ENCODE measurements around the gene CXXC1. TPM values are rescaled to one million over a fixed set of nuclear protein-coding genes. Genes with fewer than 3 reads are reported as not detected.
A peak's percentile ranks its signal among the peaks of the same experiment; 100 is the strongest.
"Not testable (repeated sequence)": the region's sequence is repeated elsewhere in the genome, so short reads cannot be mapped to it uniquely, and the experiment has no call there.

The CXXC1 gene
- total and polyA plus RNA-seq, 2 experiments from 2014 or later = 37.9 to 39.2 TPM

DNA sequence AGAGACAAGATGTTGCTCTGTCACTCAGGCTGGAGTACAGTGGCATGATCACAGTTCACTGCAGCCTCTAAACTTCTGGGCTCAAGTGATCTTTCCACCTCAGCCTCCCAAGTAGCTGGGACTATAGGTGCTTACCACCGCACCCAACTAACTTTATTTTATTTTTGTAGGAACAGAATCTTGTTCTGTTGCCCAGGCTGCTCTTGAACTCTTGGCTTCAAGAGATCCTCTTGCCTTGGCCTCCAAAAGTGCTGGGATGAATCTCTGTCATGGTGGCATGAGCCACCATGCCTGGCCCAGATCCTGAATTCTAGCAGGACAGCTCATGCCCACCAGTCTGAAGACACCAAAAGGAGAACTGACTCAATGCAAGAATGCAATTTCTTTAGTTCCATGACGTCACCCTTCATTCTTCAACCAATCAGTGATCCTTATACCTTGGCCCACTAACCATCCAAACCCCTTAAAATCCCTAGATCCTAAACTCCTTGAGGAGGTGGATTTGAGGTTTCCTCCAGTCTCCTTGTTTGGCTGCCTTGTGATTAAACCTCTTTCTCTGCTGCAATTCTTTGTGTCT is 25.6 kb upstream of the CXXC1 start:
- Histone ChIP-seq H3K36me3 (ENCODE audit: low read depth) (no peaks in the 10 kb centered on the region), H3K4me1 (ENCODE audit: insufficient read depth) (no peaks in the 10 kb centered on the region), H3K4me2 (ENCODE audit: unreplicated experiment) (no peak overlapping the region), H3K27ac (no peak overlapping the region), H4K20me1 (ENCODE audit: insufficient read depth) (no peaks in the 10 kb centered on the region), H3K9me3 (ENCODE audit: low read depth) (no peaks in the 10 kb centered on the region), H3K9ac (no peak overlapping the region), H3K9me2 (ENCODE audit: insufficient read depth) (no peaks in the 10 kb centered on the region), H3K79me2 (ENCODE audit: insufficient read depth) (no peaks in the 10 kb centered on the region), H3K4me3 (no peak overlapping the region), H2AFZ (no peak overlapping the region), H3K27me3 (replicated peaks; ENCODE audit: insufficient read depth) (no peaks in the 10 kb centered on the region), H3F3A (ENCODE audit: insufficient read depth) (peaks cover 6% of the 10 kb centered on the region; the same call in 1 of the 2 replicates)
- TF ChIP-seq EZH2 (IDR thresholded peaks at IDR 0.05; ENCODE audit: insufficient read depth, poor library complexity, severe bottlenecking) (no peak), EZH2phosphoT487 (IDR thresholded peaks at IDR 0.05; ENCODE audit: insufficient read depth, low read depth) (no peak)
- WGBS, 2 experiments (ENCODE audit: low coverage in 1 of 2, low lambda C conversion rate in 2 of 2, missing lambda C conversion rate in 2 of 2) = 36 to 44% methylated on average over 2 of the region's 2 CpGs
- in situ Hi-C loops (cut with MboI) = no loop called here
- DNase-seq = peak; percentile 18

DNA sequence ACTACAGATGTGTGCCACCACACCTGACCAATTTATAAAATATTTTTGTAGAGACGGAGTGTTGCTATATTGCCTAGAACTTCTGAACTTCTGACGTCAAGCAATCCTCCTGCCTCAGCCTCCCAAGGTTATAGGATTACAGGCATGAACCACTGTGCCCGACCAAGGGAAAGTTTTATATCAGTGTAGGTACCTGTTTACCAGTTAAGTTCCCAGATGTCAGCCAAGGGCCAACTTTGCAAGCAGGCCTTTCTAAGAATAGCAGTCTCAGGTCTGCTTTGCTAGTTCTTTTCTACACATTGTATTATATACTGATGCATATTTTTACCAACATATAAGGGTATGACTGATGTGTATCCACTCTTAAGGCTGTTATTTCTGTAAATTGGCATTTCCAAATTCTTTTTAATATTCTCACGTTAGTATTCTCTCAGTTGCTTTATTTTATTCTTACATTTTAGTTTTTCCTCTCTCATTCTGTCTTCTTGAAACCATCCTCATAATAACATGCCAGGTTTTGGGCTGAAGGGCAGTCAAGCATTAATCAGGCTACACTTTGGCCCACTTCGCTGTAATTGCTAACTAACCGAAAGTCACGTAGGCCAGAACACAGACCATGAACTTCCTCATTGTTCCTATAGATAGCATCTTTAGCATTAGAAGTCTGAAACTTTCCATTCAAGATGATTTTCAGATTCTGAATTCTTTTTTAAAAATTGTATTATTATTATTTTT is 25.0 kb upstream of the CXXC1 start:
- Histone ChIP-seq H3K9me2 (ENCODE audit: insufficient read depth) (no peaks in the 10 kb centered on the region), H3K36me3 (ENCODE audit: low read depth) (no peaks in the 10 kb centered on the region), H3K4me1 (ENCODE audit: insufficient read depth) (no peaks in the 10 kb centered on the region), H3K4me3 (no peak overlapping the region), H3K9me3 (ENCODE audit: low read depth) (no peaks in the 10 kb centered on the region), H3K4me2 (ENCODE audit: unreplicated experiment) (no peak overlapping the region), H3K79me2 (ENCODE audit: insufficient read depth) (no peaks in the 10 kb centered on the region), H3K9ac (no peak overlapping the region), H3K27me3 (replicated peaks; ENCODE audit: insufficient read depth) (no peaks in the 10 kb centered on the region), H4K20me1 (ENCODE audit: insufficient read depth) (no peaks in the 10 kb centered on the region), H3K27ac (no peak overlapping the region), H2AFZ (no peak overlapping the region), H3F3A (ENCODE audit: insufficient read depth) (peaks cover 10% of the 10 kb centered on the region; the same call in 1 of the 2 replicates)
- 55 to 58% methylated on average over 7 of the region's 7 CpGs for WGBS, 2 experiments (ENCODE audit: low coverage in 1 of 2, low lambda C conversion rate in 2 of 2, missing lambda C conversion rate in 2 of 2)
- no peak for DNase-seq
- in situ Hi-C loops (cut with MboI) = no loop called here
- TF ChIP-seq EZH2phosphoT487 (IDR thresholded peaks at IDR 0.05; ENCODE audit: insufficient read depth, low read depth) (no peak), EZH2 (IDR thresholded peaks at IDR 0.05; ENCODE audit: insufficient read depth, poor library complexity, severe bottlenecking) (no peak)

DNA sequence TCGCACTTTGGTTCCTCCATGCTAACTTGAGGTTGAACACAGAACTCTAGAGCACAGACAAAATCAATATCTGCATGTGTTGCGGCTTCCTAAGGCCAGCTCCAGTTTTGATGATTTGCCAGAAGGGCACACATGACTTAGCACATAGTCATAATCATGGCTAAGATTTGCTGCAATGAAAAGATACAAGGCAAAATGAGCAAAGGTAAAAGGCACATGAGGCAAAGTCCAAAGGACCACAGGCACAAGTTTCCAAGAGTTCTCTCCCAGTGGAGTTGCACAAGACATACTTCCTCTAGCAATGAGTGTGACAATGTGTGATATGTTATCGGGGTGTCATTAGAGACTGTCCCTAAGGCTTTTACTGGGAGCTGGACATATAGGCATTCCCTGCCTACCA is 24.2 kb upstream of the CXXC1 start:
- Histone ChIP-seq H3K4me3 (no peak overlapping the region), H3K27ac (no peak overlapping the region), H2AFZ (no peak overlapping the region), H3K4me2 (ENCODE audit: unreplicated experiment) (no peak overlapping the region), H3K9me2 (ENCODE audit: insufficient read depth) (no peaks in the 10 kb centered on the region), H3K9me3 (ENCODE audit: low read depth) (no peaks in the 10 kb centered on the region), H4K20me1 (ENCODE audit: insufficient read depth) (no peaks in the 10 kb centered on the region), H3F3A (ENCODE audit: insufficient read depth) (peaks cover 10% of the 10 kb centered on the region; the same call in 1 of the 2 replicates), H3K79me2 (ENCODE audit: insufficient read depth) (no peaks in the 10 kb centered on the region), H3K4me1 (ENCODE audit: insufficient read depth) (no peaks in the 10 kb centered on the region), H3K27me3 (replicated peaks; ENCODE audit: insufficient read depth) (no peaks in the 10 kb centered on the region), H3K36me3 (ENCODE audit: low read depth) (no peaks in the 10 kb centered on the region), H3K9ac (no peak overlapping the region)
- in situ Hi-C loops (cut with MboI) = no loop called here
- 43 to 48% methylated on average over 3 of the region's 3 CpGs for WGBS, 2 experiments (ENCODE audit: low coverage in 1 of 2, low lambda C conversion rate in 2 of 2, missing lambda C conversion rate in 2 of 2)
- DNase-seq = no peak
- TF ChIP-seq EZH2 (IDR thresholded peaks at IDR 0.05; ENCODE audit: insufficient read depth, poor library complexity, severe bottlenecking) = no peak
- no peak for TF ChIP-seq EZH2phosphoT487 (IDR thresholded peaks at IDR 0.05; ENCODE audit: insufficient read depth, low read depth)

GRCh38 chr18:50310080-50310479 is 22.6 kb upstream of the CXXC1 start:
- no peaks in the 10 kb centered on the region for H3K4me1 ChIP-seq (ENCODE audit: insufficient read depth)
- H3K4me2 ChIP-seq (ENCODE audit: unreplicated experiment) = no peak overlapping the region
- 0 out of 2 replicates have a peak, but pooled peaks cover 5% of the 10 kb centered on the region for H3K27me3 ChIP-seq (replicated peaks; ENCODE audit: insufficient read depth)
- TF ChIP-seq EZH2 (IDR thresholded peaks at IDR 0.05; ENCODE audit: insufficient read depth, poor library complexity, severe bottlenecking) (no peak), EZH2phosphoT487 (IDR thresholded peaks at IDR 0.05; ENCODE audit: insufficient read depth, low read depth) (no peak)
- no peak overlapping the region for H2AFZ ChIP-seq
- H3F3A ChIP-seq (ENCODE audit: insufficient read depth) = peaks cover 10% of the 10 kb centered on the region; the same call in 1 of the 2 replicates
- DNase-seq = no peak
- H3K79me2 ChIP-seq (ENCODE audit: insufficient read depth) = no peaks in the 10 kb centered on the region
- H3K36me3 ChIP-seq (ENCODE audit: low read depth) = no peaks in the 10 kb centered on the region
- no peaks in the 10 kb centered on the region for H4K20me1 ChIP-seq (ENCODE audit: insufficient read depth)
- WGBS, 2 experiments (ENCODE audit: low coverage in 1 of 2, low lambda C conversion rate in 2 of 2, missing lambda C conversion rate in 2 of 2) = 65 to 70% methylated on average over 10 of the region's 10 CpGs
- H3K9ac ChIP-seq = no peak overlapping the region
- in situ Hi-C loops (cut with MboI) = no loop called here
- no peaks in the 10 kb centered on the region for H3K9me3 ChIP-seq (ENCODE audit: low read depth)
- no peak overlapping the region for H3K27ac ChIP-seq
- H3K4me3 ChIP-seq = no peak overlapping the region
- no peaks in the 10 kb centered on the region for H3K9me2 ChIP-seq (ENCODE audit: insufficient read depth)

DNA sequence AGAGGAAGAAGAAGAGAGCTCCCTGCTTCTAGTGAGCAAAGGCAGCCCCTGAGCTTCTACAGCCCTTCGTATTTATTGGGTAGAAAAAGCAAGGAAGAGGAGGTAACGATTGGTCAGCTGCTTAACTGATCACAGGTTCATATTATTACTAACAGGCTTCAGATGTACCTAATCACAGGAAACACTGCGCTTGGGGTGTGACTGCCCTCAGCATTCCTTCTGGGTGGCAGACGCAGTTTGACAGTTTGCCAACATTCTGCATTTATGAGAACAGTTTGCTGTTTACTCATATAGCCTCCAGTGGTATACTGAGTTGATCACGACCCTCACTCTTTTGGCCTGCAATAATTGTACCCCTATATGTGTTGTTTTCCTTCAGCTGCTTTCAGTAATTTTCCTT is 21.4 kb upstream of the CXXC1 start:
- DNase-seq; H3K27me3 ChIP-seq (replicated peaks; ENCODE audit: insufficient read depth); H4K20me1 ChIP-seq (ENCODE audit: insufficient read depth); H3K4me2 ChIP-seq (ENCODE audit: unreplicated experiment); H3K4me3 ChIP-seq; H3K9ac ChIP-seq; in situ Hi-C loops (cut with MboI); H3K9me3 ChIP-seq (ENCODE audit: low read depth); H3F3A ChIP-seq (ENCODE audit: insufficient read depth); H3K4me1 ChIP-seq (ENCODE audit: insufficient read depth); H3K9me2 ChIP-seq (ENCODE audit: insufficient read depth); H3K36me3 ChIP-seq (ENCODE audit: low read depth); H3K79me2 ChIP-seq (ENCODE audit: insufficient read depth): not testable (repeated sequence)
- Histone ChIP-seq H3K27ac (peak overlapping the region; percentile 72; the same call in 1 of the 2 replicates), H2AFZ (peak overlapping the region; percentile 89)
- WGBS, 2 experiments (ENCODE audit: low coverage in 1 of 2, low lambda C conversion rate in 2 of 2, missing lambda C conversion rate in 2 of 2) = 31% methylated on average over 5 of the region's 5 CpGs

All from GM23248 (cell line).